PC-3 (cell line): ENCODE data around the gene GALNT13. TPM values are rescaled to one million over a fixed set of nuclear protein-coding genes. Genes with fewer than 3 reads are reported as not detected.

Experiments
- ATAC-seq: fragments of 200-7000 bp; cut with Tn5 transposase; 2 replicates; pipeline ENCODE4 v1.9.1; 2020; ENCODE audit warnings: mild to moderate bottlenecking, moderate library complexity
- BruUV-seq: library from RNA; stranded (reverse); fragments of 400-500 nt; replicated peaks from 2 replicates; lab custom pipeline; 2021; lab: Mats Ljungman, UMichigan
- CTCF ChIA-PET: fragments of 300-600 bp; sonication (Branson Sonifier 250); formaldehyde crosslinking; loops from one replicate; lab custom pipeline; 2022; ENCODE audit warnings: antibody characterized with exemption; lab: Charles Lee
- POLR2A ChIA-PET: fragments of 300-600 bp; sonication (Branson Sonifier 250); formaldehyde crosslinking; loops from one replicate; lab custom pipeline; 2022; ENCODE audit warnings: antibody characterized with exemption; ENCODE audit not compliant: unreplicated experiment; lab: Charles Lee
- DNase-seq: peaks from one replicate; pipeline ENCODE4 v3.0.0-alpha.2; 2015
- H2AFZ ChIP-seq: fragments of 300-600 bp; sonication (generic); 2 replicates; pipeline ENCODE4 v1.6.0; 2016; ENCODE audit warnings: antibody characterized with exemption, low read length
- H3F3A ChIP-seq: fragments of 300-600 bp; sonication (generic); one replicate; pipeline ENCODE4 v1.6.0; 2017; ENCODE audit warnings: antibody characterized with exemption, low read length, control low read depth, mild to moderate bottlenecking; ENCODE audit not compliant: unreplicated experiment
- H3K27ac ChIP-seq: fragments of 300-600 bp; sonication (generic); 2 replicates; pipeline ENCODE4 v1.5.1; 2016; ENCODE audit warnings: mild to moderate bottlenecking, low read length
- H3K27me3 ChIP-seq: fragments of 300-600 bp; sonication (generic); 2 replicates; pipeline ENCODE4 v1.6.1; 2016; ENCODE audit warnings: low read length, mixed read lengths
- H3K36me3 ChIP-seq: fragments of 300-600 bp; sonication (generic); 2 replicates; pipeline ENCODE4 v1.6.1; 2016; ENCODE audit warnings: low read depth, mixed run types, low read length, mixed read lengths
- H3K4me1 ChIP-seq: fragments of 300-600 bp; sonication (generic); 2 replicates; pipeline ENCODE4 v1.5.1; 2016; ENCODE audit warnings: low read length; ENCODE audit not compliant: insufficient read depth
- H3K4me2 ChIP-seq: fragments of 300-600 bp; sonication (generic); 2 replicates; pipeline ENCODE4 v1.6.0; 2016; ENCODE audit warnings: low read length
- H3K4me3 ChIP-seq: fragments of 300-600 bp; sonication (generic); 2 replicates; pipeline ENCODE4 v1.5.1; 2016; ENCODE audit warnings: mild to moderate bottlenecking, low read length, mixed read lengths
- H3K79me2 ChIP-seq: fragments of 300-600 bp; sonication (generic); 2 replicates; pipeline ENCODE4 v1.6.1; 2017; ENCODE audit warnings: low read length, mixed read lengths
- H3K9ac ChIP-seq: fragments of 300-600 bp; sonication (generic); 2 replicates; pipeline ENCODE4 v1.6.0; 2016; ENCODE audit warnings: mild to moderate bottlenecking, low read length
- H3K9me2 ChIP-seq: fragments of 300-600 bp; sonication (generic); replicated peaks from 2 replicates; pipeline ENCODE4 v1.6.1; 2016; ENCODE audit warnings: mixed run types, low read length, mixed read lengths
- H3K9me3 ChIP-seq: fragments of 300-600 bp; sonication (generic); 2 replicates; pipeline ENCODE4 v1.6.1; 2016; ENCODE audit warnings: low read length, mixed read lengths
- H4K20me1 ChIP-seq: fragments of 300-600 bp; sonication (generic); 2 replicates; pipeline ENCODE4 v1.6.1; 2016; ENCODE audit warnings: low read length, mixed read lengths
- EZH2 ChIP-seq: fragments of 300-600 bp; sonication (generic); IDR thresholded peaks from one replicate; pipeline ENCODE4 v1.6.1; 2017; ENCODE audit warnings: antibody characterized with exemption, mild to moderate bottlenecking, low read length; ENCODE audit not compliant: unreplicated experiment
- EZH2phosphoT487 ChIP-seq: fragments of 300-600 bp; sonication (generic); IDR thresholded peaks from 2 replicates; pipeline ENCODE4 v1.6.1; 2018; ENCODE audit warnings: mild to moderate bottlenecking, antibody characterized with exemption, low read length, borderline replicate concordance
- intact Hi-C: fragments of 100-400 bp; cut with micrococcal nuclease; formaldehyde crosslinking; loops from 2 replicates; pipeline ENCODE4 v1.9.0; 2023
- total RNA-seq: library from RNA; depleted of rRNA; stranded (reverse); fragments of >200 nt; gene quantifications from 2 replicates; pipeline ENCODE4 v1.2.3, GENCODE V29; 2014
- TF ChIP-seq, protein P1 (sequence below): fragments of 300-600 bp; sonication (generic); conservative IDR thresholded peaks from 2 replicates; pipeline ENCODE4 v1.5.1; 2017; ENCODE audit warnings: antibody characterized with exemption, low read depth, mild to moderate bottlenecking, low read length

Gene GALNT13
- total RNA-seq, 1 experiment from 2014 or later, result 2.0 TPM

DNA sequence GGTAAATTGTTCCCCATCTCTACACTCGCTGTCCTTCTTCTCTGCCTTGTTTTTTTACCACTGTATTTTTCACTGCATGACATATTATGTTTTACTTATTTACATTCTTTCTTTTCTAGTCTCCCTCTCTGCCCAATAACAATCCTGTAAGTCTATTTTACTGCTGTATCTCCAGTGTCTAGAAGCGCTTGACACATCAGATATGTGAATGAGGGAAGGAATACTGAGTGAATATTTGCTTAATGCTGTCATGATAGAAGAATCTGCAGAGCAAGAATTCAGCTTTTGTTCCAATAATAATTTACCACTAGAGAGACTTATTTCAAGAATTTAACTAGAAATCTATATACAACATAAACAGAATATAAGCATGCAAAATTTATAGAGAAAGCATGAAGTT is 99.5 kb downstream of the GALNT13 start:
- Histone ChIP-seq H3K9me2 (no peaks in the 10 kb centered on the region), H3K4me3 (no peak overlapping the region), H3K27ac (no peak overlapping the region), H3K4me1 (no peaks in the 10 kb centered on the region), H2AFZ (no peak overlapping the region), H3K79me2 (no peaks in the 10 kb centered on the region), H4K20me1 (no peaks in the 10 kb centered on the region), H3K27me3 (no peaks in the 10 kb centered on the region), H3K9ac (no peak overlapping the region), H3K9me3 (no peaks in the 10 kb centered on the region), H3K4me2 (no peak overlapping the region), H3F3A (no peaks in the 10 kb centered on the region), H3K36me3 (no peaks in the 10 kb centered on the region)
- ChIA-PET CTCF (interaction anchor here (0.5 kb wide), 1 partner anchor 40 kb away, joined by 3 read pairs; no protein-coding TSS in a partner anchor), POLR2A (no interaction called here)
- DNase-seq (peak; percentile 30), ATAC-seq (peak; percentile 35; the same call in 1 of the 2 replicates)
- TF ChIP-seq EZH2phosphoT487 (no peak), EZH2 (no peak)
- BruUV-seq, result no TSS peak
- intact Hi-C loops, result no loop called here

DNA sequence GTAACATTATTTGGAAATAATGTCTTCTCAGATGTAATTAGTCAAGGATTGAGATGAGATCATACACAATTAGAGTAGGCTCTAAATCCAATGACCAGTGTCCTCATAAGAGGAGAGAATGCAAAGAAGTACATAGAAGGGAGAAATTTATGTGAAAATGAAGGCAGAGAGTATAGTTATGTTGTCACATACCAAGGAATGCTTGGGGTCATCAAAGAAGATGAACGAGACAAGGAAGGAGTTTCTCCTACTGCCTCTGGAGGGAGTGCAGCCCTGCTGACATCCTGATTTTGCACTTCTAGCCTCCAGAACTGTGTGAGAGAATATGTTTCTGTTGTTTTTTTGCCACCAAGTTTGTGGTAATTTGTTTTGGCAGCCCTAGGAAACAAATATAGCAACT is 100.1 kb downstream of the GALNT13 start:
- H3F3A ChIP-seq, result no peaks in the 10 kb centered on the region
- ChIA-PET POLR2A (no interaction called here), CTCF (no interaction called here)
- H3K4me1 ChIP-seq, result no peaks in the 10 kb centered on the region
- TF ChIP-seq EZH2, result no peak
- TF ChIP-seq, protein P1, sequence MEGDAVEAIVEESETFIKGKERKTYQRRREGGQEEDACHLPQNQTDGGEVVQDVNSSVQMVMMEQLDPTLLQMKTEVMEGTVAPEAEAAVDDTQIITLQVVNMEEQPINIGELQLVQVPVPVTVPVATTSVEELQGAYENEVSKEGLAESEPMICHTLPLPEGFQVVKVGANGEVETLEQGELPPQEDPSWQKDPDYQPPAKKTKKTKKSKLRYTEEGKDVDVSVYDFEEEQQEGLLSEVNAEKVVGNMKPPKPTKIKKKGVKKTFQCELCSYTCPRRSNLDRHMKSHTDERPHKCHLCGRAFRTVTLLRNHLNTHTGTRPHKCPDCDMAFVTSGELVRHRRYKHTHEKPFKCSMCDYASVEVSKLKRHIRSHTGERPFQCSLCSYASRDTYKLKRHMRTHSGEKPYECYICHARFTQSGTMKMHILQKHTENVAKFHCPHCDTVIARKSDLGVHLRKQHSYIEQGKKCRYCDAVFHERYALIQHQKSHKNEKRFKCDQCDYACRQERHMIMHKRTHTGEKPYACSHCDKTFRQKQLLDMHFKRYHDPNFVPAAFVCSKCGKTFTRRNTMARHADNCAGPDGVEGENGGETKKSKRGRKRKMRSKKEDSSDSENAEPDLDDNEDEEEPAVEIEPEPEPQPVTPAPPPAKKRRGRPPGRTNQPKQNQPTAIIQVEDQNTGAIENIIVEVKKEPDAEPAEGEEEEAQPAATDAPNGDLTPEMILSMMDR, result 0 out of 2 replicates have a peak, but pooled peaks have one; percentile 7
- no peaks in the 10 kb centered on the region for H4K20me1 ChIP-seq
- H2AFZ ChIP-seq, result no peak overlapping the region
- H3K4me3 ChIP-seq, result no peak overlapping the region
- no peak overlapping the region for H3K9ac ChIP-seq
- no TSS peak for BruUV-seq
- ATAC-seq, result no peak
- H3K27ac ChIP-seq, result no peak overlapping the region
- no peak for DNase-seq
- H3K4me2 ChIP-seq, result no peak overlapping the region
- no peaks in the 10 kb centered on the region for H3K9me2 ChIP-seq
- H3K36me3 ChIP-seq, result no peaks in the 10 kb centered on the region
- no peaks in the 10 kb centered on the region for H3K9me3 ChIP-seq
- H3K79me2 ChIP-seq, result no peaks in the 10 kb centered on the region
- no peaks in the 10 kb centered on the region for H3K27me3 ChIP-seq
- intact Hi-C loops, result no loop called here

DNA sequence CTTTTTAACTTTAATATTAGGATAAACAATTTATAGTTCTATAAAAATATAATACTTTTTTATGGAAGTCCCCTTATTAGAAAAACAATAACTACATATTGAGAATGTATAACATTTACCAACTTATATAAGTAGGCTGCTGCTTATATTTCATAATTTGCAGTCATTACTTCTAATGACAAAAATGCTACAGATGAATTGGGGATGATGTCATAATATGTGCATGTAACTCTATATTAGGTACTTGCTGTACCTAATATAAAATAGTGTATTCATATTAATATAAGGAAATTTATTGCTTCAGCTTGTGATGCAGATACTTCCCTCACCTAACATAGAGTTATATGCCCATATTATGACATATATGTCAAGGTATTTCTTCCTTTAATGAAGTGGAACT is 100.7 kb downstream of the GALNT13 start:
- intact Hi-C loops, result no loop called here
- H3F3A ChIP-seq, result no peaks in the 10 kb centered on the region
- H3K27ac ChIP-seq, result no peak overlapping the region
- POLR2A ChIA-PET, result no interaction called here
- no peak overlapping the region for H3K4me2 ChIP-seq
- no peaks in the 10 kb centered on the region for H3K27me3 ChIP-seq
- H3K4me3 ChIP-seq, result no peak overlapping the region
- CTCF ChIA-PET, result no interaction called here
- H3K36me3 ChIP-seq, result no peaks in the 10 kb centered on the region
- H3K4me1 ChIP-seq, result no peaks in the 10 kb centered on the region
- DNase-seq (no peak), ATAC-seq (no peak)
- TF ChIP-seq, protein P1, result no peak
- TF ChIP-seq EZH2phosphoT487 (no peak), EZH2 (no peak)
- no peaks in the 10 kb centered on the region for H3K9me3 ChIP-seq
- H2AFZ ChIP-seq, result no peak overlapping the region
- no peaks in the 10 kb centered on the region for H3K79me2 ChIP-seq
- H4K20me1 ChIP-seq, result no peaks in the 10 kb centered on the region
- H3K9ac ChIP-seq, result no peak overlapping the region
- BruUV-seq, result no TSS peak
- no peaks in the 10 kb centered on the region for H3K9me2 ChIP-seq
